PFSK-1 (cell line): ENCODE results near the gene RWDD4.

Experiments
- POLR2AphosphoS5 ChIP-seq: IDR thresholded peaks from 2 replicates; pipeline ENCODE4 v1.6.1; 2012; ENCODE audit warnings: low read depth, mild to moderate bottlenecking, control low read depth, low read length, moderate library complexity
- TAF1 ChIP-seq: IDR thresholded peaks from 2 replicates; pipeline ENCODE4 v1.6.1; 2012; ENCODE audit warnings: low read length, control low read depth, borderline replicate concordance; ENCODE audit not compliant: insufficient read depth
- TF ChIP-seq, protein P1 (sequence below), 2 experiments: IDR thresholded peaks; 2 replicates each; pipeline versions ENCODE4 v1.6.1 to v1.8.0; 2011 to 2012; ENCODE audit warnings: low read depth in 2 of 2, low read length in 2 of 2, control low read depth in 1 of 2, inconsistent platforms in 1 of 2, mild to moderate bottlenecking in 1 of 2, moderate library complexity in 1 of 2; ENCODE audit not compliant: insufficient read depth in 1 of 2

GRCh38 chr4:183612329-183613250 is 46.4 kb downstream of the RWDD4 start:
- TF ChIP-seq TAF1 (no peak), POLR2AphosphoS5 (no peak)
- TF ChIP-seq, protein P1, sequence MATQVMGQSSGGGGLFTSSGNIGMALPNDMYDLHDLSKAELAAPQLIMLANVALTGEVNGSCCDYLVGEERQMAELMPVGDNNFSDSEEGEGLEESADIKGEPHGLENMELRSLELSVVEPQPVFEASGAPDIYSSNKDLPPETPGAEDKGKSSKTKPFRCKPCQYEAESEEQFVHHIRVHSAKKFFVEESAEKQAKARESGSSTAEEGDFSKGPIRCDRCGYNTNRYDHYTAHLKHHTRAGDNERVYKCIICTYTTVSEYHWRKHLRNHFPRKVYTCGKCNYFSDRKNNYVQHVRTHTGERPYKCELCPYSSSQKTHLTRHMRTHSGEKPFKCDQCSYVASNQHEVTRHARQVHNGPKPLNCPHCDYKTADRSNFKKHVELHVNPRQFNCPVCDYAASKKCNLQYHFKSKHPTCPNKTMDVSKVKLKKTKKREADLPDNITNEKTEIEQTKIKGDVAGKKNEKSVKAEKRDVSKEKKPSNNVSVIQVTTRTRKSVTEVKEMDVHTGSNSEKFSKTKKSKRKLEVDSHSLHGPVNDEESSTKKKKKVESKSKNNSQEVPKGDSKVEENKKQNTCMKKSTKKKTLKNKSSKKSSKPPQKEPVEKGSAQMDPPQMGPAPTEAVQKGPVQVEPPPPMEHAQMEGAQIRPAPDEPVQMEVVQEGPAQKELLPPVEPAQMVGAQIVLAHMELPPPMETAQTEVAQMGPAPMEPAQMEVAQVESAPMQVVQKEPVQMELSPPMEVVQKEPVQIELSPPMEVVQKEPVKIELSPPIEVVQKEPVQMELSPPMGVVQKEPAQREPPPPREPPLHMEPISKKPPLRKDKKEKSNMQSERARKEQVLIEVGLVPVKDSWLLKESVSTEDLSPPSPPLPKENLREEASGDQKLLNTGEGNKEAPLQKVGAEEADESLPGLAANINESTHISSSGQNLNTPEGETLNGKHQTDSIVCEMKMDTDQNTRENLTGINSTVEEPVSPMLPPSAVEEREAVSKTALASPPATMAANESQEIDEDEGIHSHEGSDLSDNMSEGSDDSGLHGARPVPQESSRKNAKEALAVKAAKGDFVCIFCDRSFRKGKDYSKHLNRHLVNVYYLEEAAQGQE (IDR thresholded peaks at IDR 0.05; ENCODE audit: insufficient read depth in 1 of 2, low read depth in 2 of 2, low read length in 2 of 2): no peak
